GM19238 (cell line): ENCODE results near the gene ZMYND8.
"Not testable (repeated sequence)": the region's sequence is repeated elsewhere in the genome, so short reads cannot be mapped to it uniquely, and the experiment has no call there.

Source experiments
- DNase-seq: peaks from one replicate; pipeline ENCODE4 v3.0.0; 2011; ENCODE audit warnings: low spot score; ENCODE audit not compliant: insufficient read length

The ZMYND8 gene

GRCh38 chr20:47310729-47311128 is 45.8 kb downstream of the ZMYND8 start:
- DNase-seq = no peak

GRCh38 chr20:47309806-47310426 is 46.6 kb downstream of the ZMYND8 start:
- DNase-seq = no peak

GRCh38 chr20:47309394-47309793 is 47.1 kb downstream of the ZMYND8 start:
- DNase-seq = no peak

GRCh38 chr20:47307569-47307968 is 48.9 kb downstream of the ZMYND8 start:
- DNase-seq = not testable (repeated sequence)

GRCh38 chr20:47306755-47307370 is 49.6 kb downstream of the ZMYND8 start:
- no peak for DNase-seq

GRCh38 chr20:47306095-47306494 is 50.4 kb downstream of the ZMYND8 start:
- no peak for DNase-seq

GRCh38 chr20:47305667-47306066 is 50.8 kb downstream of the ZMYND8 start:
- DNase-seq = no peak

GRCh38 chr20:47304287-47304686 is 52.2 kb downstream of the ZMYND8 start:
- DNase-seq = no peak

- no peak for DNase-seq
Measured at GRCh38 chr20:47303736-47304135, 52.8 kb downstream of the ZMYND8 start.

- no peak for DNase-seq
Measured at GRCh38 chr20:47300071-47300470, 56.4 kb downstream of the ZMYND8 start.

GRCh38 chr20:47298624-47299023 is 57.9 kb downstream of the ZMYND8 start:
- no peak for DNase-seq

GRCh38 chr20:47297746-47298145 is 58.8 kb downstream of the ZMYND8 start:
- no peak for DNase-seq

- no peak for DNase-seq
Measured at GRCh38 chr20:47296950-47297349, 59.5 kb downstream of the ZMYND8 start.

GRCh38 chr20:47295921-47296426 is 60.5 kb downstream of the ZMYND8 start:
- no peak for DNase-seq

- DNase-seq = no peak
Measured at GRCh38 chr20:47295129-47295813, 61.2 kb downstream of the ZMYND8 start.

GRCh38 chr20:47293631-47294030 is 62.9 kb downstream of the ZMYND8 start:
- DNase-seq = no peak

GRCh38 chr20:47292581-47292980 is 63.9 kb downstream of the ZMYND8 start:
- no peak for DNase-seq

GRCh38 chr20:47290666-47291430 is 65.7 kb downstream of the ZMYND8 start:
- no peak for DNase-seq

- DNase-seq = no peak
Measured at GRCh38 chr20:47290008-47290407, 66.5 kb downstream of the ZMYND8 start.

- no peak for DNase-seq
Measured at GRCh38 chr20:47289096-47289495, 67.4 kb downstream of the ZMYND8 start.

- DNase-seq = not testable (repeated sequence)
Measured at GRCh38 chr20:47288530-47288929, 68.0 kb downstream of the ZMYND8 start.
